ENCODE measurements around the gene APLF.
"Not testable (repeated sequence)": the region's sequence is repeated elsewhere in the genome, so short reads cannot be mapped to it uniquely, and the experiment has no call there.

The APLF gene

DNA sequence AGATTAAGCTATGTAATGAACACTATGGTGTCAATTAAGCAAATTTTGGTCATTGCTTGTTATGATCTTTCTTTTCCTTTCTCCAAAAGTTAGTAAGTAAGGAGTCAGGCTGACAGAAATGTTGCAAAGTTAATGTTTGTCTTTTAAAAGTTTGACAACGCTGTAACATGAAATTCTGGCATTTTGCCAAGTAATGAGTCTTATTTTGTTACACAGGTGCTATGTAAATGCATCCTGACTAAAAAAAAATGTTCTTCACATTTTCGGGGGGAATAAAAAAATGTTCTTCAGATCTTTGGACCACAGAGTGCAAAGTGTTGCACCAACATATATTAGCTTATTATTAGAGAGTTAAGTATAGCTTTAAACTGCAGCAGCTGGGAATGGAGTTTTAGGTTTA lies 121.2 kb downstream of the APLF start:
- DNase-seq (ENCODE audit: low spot score) = no peak

DNA sequence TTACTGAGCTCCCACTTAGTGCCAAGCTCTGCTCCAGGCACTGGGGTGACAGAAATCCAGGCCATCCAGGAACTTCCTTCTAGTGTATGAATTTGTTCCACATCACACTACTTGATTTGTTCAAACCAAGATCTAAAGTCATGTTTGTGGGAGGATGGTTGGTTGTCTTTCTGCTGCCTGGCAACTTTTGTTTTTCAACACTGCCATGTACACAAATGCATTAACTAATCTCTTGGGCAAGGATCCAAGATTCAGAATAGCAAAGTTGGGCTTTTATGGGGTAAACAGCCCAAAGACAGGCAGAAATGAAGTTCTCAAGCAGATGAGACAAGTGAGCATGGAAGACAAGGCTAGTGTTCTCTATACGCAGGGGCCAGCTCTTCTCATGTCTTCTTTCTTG lies 122.6 kb downstream of the APLF start:
- DNase-seq (ENCODE audit: low spot score) = no peak

DNA sequence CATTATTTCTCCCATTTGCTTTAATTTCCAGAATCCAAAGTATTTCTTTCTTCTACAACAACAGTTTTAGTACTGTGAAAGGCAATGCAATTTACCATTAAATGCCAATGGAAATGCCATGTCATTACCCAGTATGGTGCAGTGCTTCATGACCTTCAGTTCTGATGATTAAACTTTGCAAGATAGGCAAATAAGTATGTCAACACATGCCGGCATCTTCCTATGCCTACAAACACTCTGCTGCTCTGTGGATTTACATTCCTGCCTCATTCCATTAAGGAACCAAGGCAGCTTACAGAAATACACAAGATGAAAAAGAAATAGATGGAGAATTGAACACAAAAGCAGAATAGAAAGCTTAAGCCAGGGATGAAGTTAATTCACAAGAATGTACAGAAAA lies 123.3 kb downstream of the APLF start:
- no peak for DNase-seq (ENCODE audit: low spot score)

DNA sequence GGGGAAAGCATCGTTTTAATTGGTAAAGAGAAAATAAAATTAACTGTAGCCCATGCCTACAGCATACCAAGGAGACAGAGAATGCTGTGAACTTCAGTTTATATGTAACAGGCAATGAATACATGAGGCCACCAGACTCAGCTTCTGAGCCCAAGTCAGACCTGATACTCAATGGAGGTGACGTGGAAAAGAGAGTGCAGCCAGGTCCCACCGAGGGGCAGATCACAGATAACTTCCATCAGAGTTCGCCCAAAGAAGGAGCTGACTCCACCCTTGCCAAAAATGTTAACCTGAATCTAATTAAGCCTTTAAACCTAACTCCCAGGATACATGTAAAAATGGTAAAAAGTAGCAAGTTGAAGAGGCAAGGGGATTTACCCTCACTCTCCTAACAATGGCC lies 123.8 kb downstream of the APLF start:
- DNase-seq (ENCODE audit: low spot score) = no peak

DNA sequence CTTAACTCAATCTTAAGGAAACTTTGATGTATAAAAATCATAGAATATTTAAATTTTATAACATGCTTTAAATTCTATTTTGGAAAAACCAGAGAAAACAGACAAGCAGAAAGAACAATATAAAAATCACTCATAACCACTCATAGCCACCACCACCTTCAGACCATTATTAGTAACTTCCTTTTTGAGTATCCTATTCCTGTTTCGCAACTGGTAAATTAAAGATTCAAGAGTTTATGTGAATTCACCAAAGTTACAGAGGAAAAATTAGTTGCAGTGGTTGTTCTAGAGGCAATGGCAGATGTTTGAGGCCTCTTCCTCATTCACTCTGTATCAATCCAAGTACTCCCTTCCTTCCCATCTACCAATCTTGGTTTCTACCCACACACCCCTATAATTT lies 126.7 kb downstream of the APLF start:
- DNase-seq (ENCODE audit: low spot score) = no peak

DNA sequence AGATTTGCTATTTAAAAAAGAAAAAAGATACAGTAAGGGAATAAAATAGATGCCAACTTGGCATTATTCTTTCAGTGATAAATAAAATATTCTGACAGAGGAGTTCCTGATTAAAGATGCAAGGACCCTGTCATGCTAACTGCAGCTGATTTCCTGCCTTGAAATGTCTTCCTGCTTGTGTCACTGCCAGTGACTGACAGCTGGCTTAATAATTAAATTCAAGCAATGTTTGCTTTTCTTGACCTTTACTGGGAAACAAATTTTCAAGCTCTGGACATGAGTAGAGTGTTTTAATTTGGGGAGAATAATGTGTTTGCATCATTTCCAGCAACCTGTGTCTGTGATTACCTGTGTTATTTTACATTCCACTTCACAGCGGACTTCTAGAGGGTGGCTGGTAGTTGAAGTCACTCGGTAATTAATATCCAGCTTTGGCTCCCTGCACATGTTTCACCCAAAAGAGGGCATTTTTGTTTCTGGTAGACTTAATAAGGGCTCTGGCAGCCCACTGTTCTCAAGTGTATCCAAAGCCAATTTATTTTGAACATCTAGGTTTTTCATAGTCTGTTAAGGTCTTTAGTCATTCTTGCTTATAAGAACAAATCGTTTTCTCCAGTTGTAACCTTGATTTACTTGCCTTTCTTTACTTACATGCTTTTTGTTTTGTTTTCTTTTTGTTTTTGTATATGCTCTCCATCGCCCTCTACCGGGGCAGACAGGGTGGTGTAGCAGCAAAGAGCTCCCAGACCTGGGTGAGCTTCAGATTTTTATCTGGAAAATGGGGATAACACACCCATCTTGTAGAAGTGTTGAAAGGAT lies 127.5 kb downstream of the APLF start:
- no peak for DNase-seq (ENCODE audit: low spot score)

DNA sequence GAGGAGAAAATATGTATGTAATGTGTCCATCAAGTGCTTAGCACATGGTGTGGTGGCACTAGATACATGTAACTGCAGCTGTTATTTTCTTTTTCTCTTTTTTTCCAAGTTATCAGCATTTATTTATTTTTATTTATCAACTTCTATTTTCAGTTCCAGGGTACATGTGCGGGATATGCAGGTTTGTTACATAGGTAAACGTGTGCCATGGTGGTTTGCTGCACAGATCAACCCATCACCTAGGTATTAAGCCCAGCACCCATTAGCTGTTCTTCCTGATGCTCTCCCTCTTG lies 128.1 kb downstream of the APLF start:
- not testable (repeated sequence) for DNase-seq (ENCODE audit: low spot score)

DNA sequence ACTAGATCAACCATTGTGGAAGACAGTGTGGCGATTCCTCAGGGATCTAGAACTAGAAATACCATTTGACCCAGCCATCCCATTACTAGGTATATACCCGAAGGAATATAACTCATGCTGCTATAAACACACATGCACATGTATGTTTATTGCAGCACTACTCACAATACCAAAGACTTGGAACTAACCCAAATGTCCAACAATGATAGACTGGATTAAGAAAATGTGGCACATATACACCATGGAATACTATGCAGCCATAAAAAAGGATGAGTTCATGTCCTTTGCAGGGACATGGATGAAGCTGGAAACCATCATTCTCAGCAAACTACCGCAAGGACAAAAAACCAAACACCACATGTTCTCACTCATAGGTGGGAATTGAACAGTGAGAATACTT lies 133.1 kb downstream of the APLF start:
- DNase-seq (ENCODE audit: low spot score) = not testable (repeated sequence)

DNA sequence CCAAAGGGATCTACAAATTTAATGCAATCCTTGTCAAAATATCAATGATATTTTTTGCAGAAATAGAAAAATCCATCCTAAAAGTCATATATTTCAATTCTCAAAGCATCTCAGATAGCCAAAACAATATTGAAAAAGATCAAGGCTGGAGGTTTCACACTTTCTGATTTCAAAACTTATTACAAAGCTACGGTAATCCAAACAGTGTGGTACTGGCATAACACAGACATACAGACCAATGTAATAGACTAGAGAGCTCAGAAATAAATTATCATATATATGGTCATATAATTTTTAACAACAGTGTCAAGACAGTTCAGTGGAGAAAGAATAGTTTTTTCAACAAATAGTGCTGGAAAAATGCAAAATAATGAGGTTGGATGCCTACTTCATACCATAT lies 135.7 kb downstream of the APLF start:
- DNase-seq (ENCODE audit: low spot score) = no peak

DNA sequence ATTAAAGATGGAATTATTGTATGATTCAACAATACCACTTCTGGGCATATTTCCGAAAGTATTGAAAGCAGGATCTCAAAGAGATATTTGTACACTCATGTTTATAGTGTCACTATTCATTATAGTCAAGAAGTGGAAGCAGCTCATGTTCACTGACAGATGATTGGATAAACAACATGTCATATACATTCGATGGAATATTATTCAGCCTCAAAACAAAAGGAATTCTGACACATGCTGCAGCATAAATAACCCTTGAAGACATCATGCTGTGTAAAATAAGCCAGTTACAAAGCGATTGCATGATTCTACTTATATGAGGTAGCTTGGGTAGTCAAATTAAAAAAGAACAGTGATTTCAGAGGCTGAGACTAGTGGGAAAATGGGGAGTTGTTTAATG lies 136.7 kb downstream of the APLF start:
- no peak for DNase-seq (ENCODE audit: low spot score)

DNA sequence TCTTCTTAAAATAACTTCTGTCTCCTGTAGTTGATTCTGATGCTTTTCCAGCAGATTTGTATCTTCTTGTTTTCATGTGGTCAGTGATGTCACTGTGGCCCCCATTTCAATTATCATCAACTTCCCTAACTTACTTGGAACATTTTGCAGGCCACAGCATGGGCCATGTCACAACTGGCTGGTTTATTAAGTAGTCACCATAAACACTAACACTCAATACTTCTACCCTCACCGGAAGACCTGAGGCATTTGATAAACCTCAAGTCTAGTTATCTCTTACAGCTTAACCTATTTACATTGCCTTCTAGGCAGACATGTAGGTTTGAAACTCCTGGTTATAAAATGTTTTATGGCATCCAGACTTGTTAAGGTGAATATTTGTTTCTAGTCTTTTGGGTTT lies 138.6 kb downstream of the APLF start:
- DNase-seq (ENCODE audit: low spot score) = no peak

DNA sequence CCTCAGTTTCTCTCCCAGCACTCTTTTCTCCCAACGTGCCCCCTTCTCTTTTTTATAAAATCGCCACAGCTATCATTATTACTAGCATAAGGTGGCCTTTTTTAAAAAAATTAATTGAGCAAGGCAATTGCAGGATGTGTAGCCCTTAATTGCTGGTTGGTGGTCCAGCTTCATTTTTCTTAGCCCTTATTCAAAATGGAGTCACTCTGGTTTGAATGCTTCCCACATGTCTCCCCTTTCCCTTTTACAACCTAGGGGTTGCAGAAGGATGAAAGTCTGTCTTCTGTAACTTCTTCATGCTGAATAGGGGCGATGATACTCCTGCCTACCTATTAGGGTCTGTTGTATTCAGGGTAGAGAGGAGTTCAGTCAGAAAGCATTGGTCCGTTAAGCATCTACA lies 139.4 kb downstream of the APLF start:
- no peak for DNase-seq (ENCODE audit: low spot score)

DNA sequence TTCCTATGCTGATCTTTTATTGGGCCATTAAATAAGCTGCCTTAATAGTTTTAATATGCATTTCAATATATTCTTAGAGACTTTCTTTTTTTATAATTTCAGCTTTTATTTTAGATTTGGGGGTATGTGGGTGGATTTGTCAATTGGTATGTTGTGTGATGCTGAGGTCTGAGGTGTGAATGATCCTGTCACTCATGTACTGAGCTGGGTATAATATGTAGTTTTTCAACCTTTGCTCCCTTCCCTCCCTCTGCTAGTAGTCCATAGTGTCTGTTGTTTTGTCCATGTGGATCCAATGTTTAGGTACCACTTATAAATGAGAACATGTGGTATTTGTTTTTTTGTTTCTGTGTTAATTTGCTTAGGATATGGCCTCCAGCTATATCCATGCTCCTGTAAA lies 140.5 kb downstream of the APLF start:
- DNase-seq (ENCODE audit: low spot score) = no peak

DNA sequence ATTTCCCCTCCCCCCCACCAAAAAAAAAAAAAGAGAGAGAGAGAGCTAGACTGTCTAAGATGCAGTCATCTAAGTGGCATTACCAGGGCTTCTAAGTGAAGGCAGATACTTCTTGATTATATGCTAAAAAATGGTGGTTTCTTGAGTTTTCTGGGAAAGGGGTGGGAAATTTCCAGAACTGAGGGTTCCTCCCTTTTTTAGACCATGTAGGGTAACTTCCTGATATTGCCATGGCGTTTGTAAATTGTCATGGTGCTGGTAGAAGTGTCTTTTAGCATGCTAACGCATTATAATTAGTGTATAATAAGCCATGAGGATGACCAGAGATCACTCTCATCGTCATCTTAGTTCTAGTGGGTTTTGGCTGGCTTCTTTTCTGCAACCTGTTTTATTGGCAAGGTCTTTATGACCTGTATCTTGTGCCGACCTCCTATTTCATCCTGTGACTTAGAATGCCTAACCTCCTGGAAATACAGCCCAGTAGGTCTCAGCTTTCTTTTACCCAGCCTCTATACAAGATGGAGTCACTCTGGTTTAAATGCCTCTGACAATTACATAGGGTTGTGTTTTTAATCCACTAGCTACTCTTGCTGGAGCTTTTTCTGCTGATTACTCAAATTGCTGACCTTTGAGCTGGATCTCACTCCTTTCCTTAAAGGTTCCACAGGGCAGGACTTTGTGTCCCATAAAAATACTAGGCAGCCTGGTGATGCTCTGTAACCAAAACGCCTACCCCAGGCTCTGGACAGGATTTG lies 145.6 kb downstream of the APLF start:
- DNase-seq (ENCODE audit: low spot score) = no peak

DNA sequence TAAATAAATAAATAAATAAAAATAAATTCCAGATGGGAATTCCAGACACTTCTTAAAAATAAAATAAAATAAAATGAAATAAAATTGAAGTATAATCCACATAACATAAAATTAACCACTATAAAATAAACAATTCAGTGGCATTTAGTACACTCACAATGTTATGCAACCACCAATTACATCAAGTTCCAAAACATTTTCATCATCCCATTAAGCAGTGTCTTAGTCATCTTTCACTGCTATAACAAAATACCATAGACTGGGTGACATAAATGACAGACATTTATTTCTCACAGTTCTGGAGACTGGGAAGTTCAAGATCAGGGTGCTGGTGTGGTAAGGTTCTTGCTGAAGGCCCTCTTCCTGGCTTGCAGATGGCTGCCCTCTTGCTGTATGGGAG lies 153.4 kb downstream of the APLF start:
- DNase-seq (ENCODE audit: low spot score) = no peak

DNA sequence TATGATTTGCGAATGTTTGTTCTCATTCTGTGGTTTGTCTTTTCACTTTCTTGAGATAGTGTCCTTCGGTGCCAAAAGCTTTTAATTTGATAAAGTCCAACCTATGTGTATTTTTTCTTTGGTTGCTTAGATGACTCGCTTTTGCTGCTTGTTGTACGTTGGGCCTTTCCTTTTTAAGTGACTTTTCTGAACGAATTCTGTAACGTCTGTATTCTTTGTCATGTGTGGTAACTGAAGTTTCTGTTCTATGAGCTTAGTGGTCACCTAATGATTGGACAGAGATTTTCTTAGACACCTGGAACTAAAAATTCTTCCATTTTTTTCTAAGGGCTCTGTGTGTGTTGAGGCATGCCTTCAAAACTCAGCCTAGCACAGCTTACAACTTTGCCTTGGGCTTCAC lies 156.4 kb downstream of the APLF start:
- no peak for DNase-seq (ENCODE audit: low spot score)

DNA sequence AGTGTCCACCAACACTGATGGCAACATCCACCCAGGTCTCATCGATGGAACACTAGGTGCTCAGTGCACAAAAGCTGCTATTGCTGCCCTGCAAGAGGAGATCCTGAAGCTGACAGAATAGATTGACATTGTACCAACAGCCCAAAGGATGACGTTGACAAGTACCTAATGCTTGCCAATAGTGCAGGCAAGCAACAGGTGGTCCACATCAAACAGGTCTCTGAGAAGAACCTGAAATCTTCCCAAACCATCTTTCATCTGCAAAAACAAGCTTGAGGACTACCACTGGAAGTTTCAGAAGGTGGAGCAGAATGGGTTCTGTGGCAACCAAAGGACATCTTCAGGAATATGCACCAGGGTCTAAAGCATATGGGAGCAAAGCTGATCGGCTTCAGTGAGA lies 160.2 kb downstream of the APLF start:
- no peak for DNase-seq (ENCODE audit: low spot score)
